Fibroblast of lung (primary cell): ENCODE data around the gene CLDN3. TPM values are rescaled to one million over a fixed set of nuclear protein-coding genes. Genes with fewer than 3 reads are reported as not detected.

Experiments used
- DNase-seq, 2 donors: peaks; one replicate each; pipeline versions ENCODE4 v3.0.0 to v3.0.0-alpha.2; 2010; ENCODE audit warnings: low read depth in 2 of 2
- H2AFZ ChIP-seq: 2 replicates; pipeline ENCODE4 v1.5.1; 2012; ENCODE audit warnings: low read length, control low read depth, inconsistent platforms
- H3K27ac ChIP-seq: 2 replicates; pipeline ENCODE4 v1.5.1; 2011; ENCODE audit warnings: low read length, control low read depth; ENCODE audit not compliant: insufficient read depth
- H3K27me3 ChIP-seq: 2 replicates; pipeline ENCODE4 v1.5.1; 2011; ENCODE audit warnings: mild to moderate bottlenecking, low read length; ENCODE audit not compliant: control insufficient read depth, insufficient read depth
- H3K36me3 ChIP-seq: 2 replicates; pipeline ENCODE4 v1.5.1; 2011; ENCODE audit warnings: low read length; ENCODE audit not compliant: control insufficient read depth, insufficient read depth
- H3K4me1 ChIP-seq: 2 replicates; pipeline ENCODE4 v1.5.1; 2011; ENCODE audit warnings: low read length; ENCODE audit not compliant: control insufficient read depth, insufficient read depth; ENCODE audit errors: extremely low read depth
- H3K4me2 ChIP-seq: 2 replicates; pipeline ENCODE4 v1.5.1; 2011; ENCODE audit warnings: low read length, control low read depth; ENCODE audit not compliant: insufficient read depth; ENCODE audit errors: extremely low read depth
- H3K4me3 ChIP-seq, 4 experiments: fragments of 200-600 bp in 1 of 4; sonication (generic) in 1 of 4; replicated peaks in 1 of 4; 2 replicates each; pipeline ENCODE4 v1.5.1; 2011 to 2016; ENCODE audit warnings: low read length in 4 of 4, low read depth in 3 of 4, mild to moderate bottlenecking in 3 of 4, control low read depth in 2 of 4, inconsistent platforms in 1 of 4, mixed read lengths in 1 of 4; ENCODE audit not compliant: insufficient read depth in 1 of 4; ENCODE audit errors: control extremely low read depth in 1 of 4
- H3K79me2 ChIP-seq: 2 replicates; pipeline ENCODE4 v1.5.1; 2012; ENCODE audit warnings: mild to moderate bottlenecking, low read length, inconsistent platforms; ENCODE audit not compliant: control insufficient read depth, insufficient read depth
- H3K9ac ChIP-seq: 2 replicates; pipeline ENCODE4 v1.5.1; 2011; ENCODE audit warnings: mild to moderate bottlenecking, low read length, control low read depth; ENCODE audit not compliant: insufficient read depth
- H3K9me3 ChIP-seq: 2 replicates; pipeline ENCODE4 v1.5.1; 2012; ENCODE audit warnings: low read depth, low read length; ENCODE audit not compliant: control insufficient read depth, insufficient read depth
- H4K20me1 ChIP-seq: 2 replicates; pipeline ENCODE4 v1.5.1; 2011; ENCODE audit warnings: low read length; ENCODE audit not compliant: control insufficient read depth, insufficient read depth; ENCODE audit errors: extremely low read depth
- CTCF ChIP-seq, 2 donors: IDR thresholded peaks in 1 of 2; conservative IDR thresholded peaks in 1 of 2; 1 replicate in 1 of 2; 2 replicates in 1 of 2; pipeline ENCODE4 v1.5.1; 2011 to 2012; ENCODE audit warnings: low read length in 2 of 2, control low read depth in 1 of 2, inconsistent platforms in 1 of 2, low read depth in 1 of 2, mild to moderate bottlenecking in 1 of 2
- EZH2 ChIP-seq: IDR thresholded peaks from 2 replicates; pipeline ENCODE4 v1.5.1; 2012; ENCODE audit warnings: low read length, control low read depth, mild to moderate bottlenecking; ENCODE audit errors: missing control alignments
- polyA plus RNA-seq, 2 donors: library from polyadenylated mRNA; depleted of rRNA in 1 of 2; stranded (reverse) in 1 of 2; unstranded in 1 of 2; fragments of >200 nt; gene quantifications; 2 replicates each; pipeline ENCODE4 v1.2.1, GENCODE V29; 2011 to 2012; ENCODE audit warnings: missing spikeins in 1 of 2
- total RNA-seq: library from RNA; depleted of rRNA; stranded (reverse); fragments of >200 nt; gene quantifications from 2 replicates; pipeline ENCODE4 v1.2.1, GENCODE V29; 2014

CLDN3 gene
- total and polyA plus RNA-seq, 2 donors (not counting 1 experiment from before 2014, with no cell fraction given), result not detected

GRCh38 chr7:73719806-73720169 lies 50.3 kb downstream of the CLDN3 start:
- no peaks in the 10 kb centered on the region for H3K27me3 ChIP-seq
- no peak overlapping the region for H2AFZ ChIP-seq
- H3K4me2 ChIP-seq, result peak overlapping the region; percentile 39
- no peak overlapping the region for H3K27ac ChIP-seq
- H3K9me3 ChIP-seq, result no peaks in the 10 kb centered on the region
- peak overlapping the region in 3 of 4 experiments; percentile 18 to 48 (median 43) for H3K4me3 ChIP-seq
- H3K4me1 ChIP-seq, result peaks cover 28% of the 10 kb centered on the region
- H4K20me1 ChIP-seq, result no peaks in the 10 kb centered on the region
- H3K79me2 ChIP-seq, result peaks cover 33% of the 10 kb centered on the region
- TF ChIP-seq EZH2 (no peak), CTCF (conservative IDR thresholded peaks at IDR 0.05 in 1 of 2, IDR thresholded peaks at IDR 0.05 in 1 of 2; ENCODE audit: low read depth in 1 of 2, low read length in 2 of 2) (no peak)
- no peak for DNase-seq
- no peak overlapping the region for H3K9ac ChIP-seq
- no peaks in the 10 kb centered on the region for H3K36me3 ChIP-seq

Other genes with a start within 250 kb of the CLDN3 start
- 60.1 and 68.9 TPM in 2 replicates for gene BAZ1B, start 248.0 kb downstream of the CLDN3 start, total RNA-seq
- 30.5 and 41.5 TPM in 2 replicates for gene BAZ1B, start 248.0 kb downstream of the CLDN3 start, polyA plus RNA-seq
- gene BCL7B, start 212.6 kb downstream of the CLDN3 start, total RNA-seq, result 20.0 and 26.9 TPM in 2 replicates
- 53.9 and 63.2 TPM in 2 replicates for gene BCL7B, start 212.6 kb downstream of the CLDN3 start, polyA plus RNA-seq
- 58.6 and 83.2 TPM in 2 replicates for gene TBL2, start 191.7 kb downstream of the CLDN3 start, total RNA-seq
- gene TBL2, start 191.7 kb downstream of the CLDN3 start, polyA plus RNA-seq, result 40.1 and 45.4 TPM in 2 replicates
- gene MLXIPL, start 145.7 kb downstream of the CLDN3 start, total RNA-seq, result 0.51 TPM in 1 of 2 replicates, not detected in the other
- not detected in 2 replicates for gene MLXIPL, start 145.7 kb downstream of the CLDN3 start, polyA plus RNA-seq
- gene VPS37D, start 102.4 kb downstream of the CLDN3 start, total RNA-seq, result 6.2 and 6.8 TPM in 2 replicates
- gene VPS37D, start 102.4 kb downstream of the CLDN3 start, polyA plus RNA-seq, result 0.63 and 0.87 TPM in 2 replicates
- gene DNAJC30, start 86.8 kb downstream of the CLDN3 start, total RNA-seq, result 1.8 and 3.8 TPM in 2 replicates
- gene DNAJC30, start 86.8 kb downstream of the CLDN3 start, polyA plus RNA-seq, result 7.3 and 7.7 TPM in 2 replicates
- gene BUD23, start 86.7 kb downstream of the CLDN3 start, total RNA-seq, result 30.8 and 31.9 TPM in 2 replicates
- gene BUD23, start 86.7 kb downstream of the CLDN3 start, polyA plus RNA-seq, result 60.1 and 78.4 TPM in 2 replicates
- gene STX1A, start 50.6 kb downstream of the CLDN3 start, total RNA-seq, result 4.6 and 8.1 TPM in 2 replicates
- gene STX1A, start 50.6 kb downstream of the CLDN3 start, polyA plus RNA-seq, result 7.8 and 17.2 TPM in 2 replicates
- 7.1 and 8.0 TPM in 2 replicates for gene ABHD11, start 31.5 kb downstream of the CLDN3 start, total RNA-seq
- 6.5 and 16.3 TPM in 2 replicates for gene ABHD11, start 31.5 kb downstream of the CLDN3 start, polyA plus RNA-seq
- under 0.01 and 0.26 TPM in 2 replicates for gene CLDN4, start 60.7 kb upstream of the CLDN3 start, total RNA-seq
- gene CLDN4, start 60.7 kb upstream of the CLDN3 start, polyA plus RNA-seq, result 0.51 and 0.73 TPM in 2 replicates
- 4.9 and 15.7 TPM in 2 replicates for gene METTL27, start 72.2 kb upstream of the CLDN3 start, total RNA-seq
- 0.96 and 2.1 TPM in 2 replicates for gene METTL27, start 72.2 kb upstream of the CLDN3 start, polyA plus RNA-seq
- not detected in 2 replicates for gene TMEM270, start 90.9 kb upstream of the CLDN3 start, total RNA-seq
- not detected in 2 replicates for gene TMEM270, start 90.9 kb upstream of the CLDN3 start, polyA plus RNA-seq